GM21576 (cell line): ENCODE results near the gene B4GALNT4.
"Not testable (repeated sequence)": the region's sequence is repeated elsewhere in the genome, so short reads cannot be mapped to it uniquely, and the experiment has no call there.

Source experiments
- ATAC-seq: cut with Tn5 transposase; IDR thresholded peaks from one replicate; pipeline ENCODE4 v1.9.1; 2021; ENCODE audit warnings: mild to moderate bottlenecking, moderate library complexity; ENCODE audit not compliant: unreplicated experiment

B4GALNT4 gene

DNA sequence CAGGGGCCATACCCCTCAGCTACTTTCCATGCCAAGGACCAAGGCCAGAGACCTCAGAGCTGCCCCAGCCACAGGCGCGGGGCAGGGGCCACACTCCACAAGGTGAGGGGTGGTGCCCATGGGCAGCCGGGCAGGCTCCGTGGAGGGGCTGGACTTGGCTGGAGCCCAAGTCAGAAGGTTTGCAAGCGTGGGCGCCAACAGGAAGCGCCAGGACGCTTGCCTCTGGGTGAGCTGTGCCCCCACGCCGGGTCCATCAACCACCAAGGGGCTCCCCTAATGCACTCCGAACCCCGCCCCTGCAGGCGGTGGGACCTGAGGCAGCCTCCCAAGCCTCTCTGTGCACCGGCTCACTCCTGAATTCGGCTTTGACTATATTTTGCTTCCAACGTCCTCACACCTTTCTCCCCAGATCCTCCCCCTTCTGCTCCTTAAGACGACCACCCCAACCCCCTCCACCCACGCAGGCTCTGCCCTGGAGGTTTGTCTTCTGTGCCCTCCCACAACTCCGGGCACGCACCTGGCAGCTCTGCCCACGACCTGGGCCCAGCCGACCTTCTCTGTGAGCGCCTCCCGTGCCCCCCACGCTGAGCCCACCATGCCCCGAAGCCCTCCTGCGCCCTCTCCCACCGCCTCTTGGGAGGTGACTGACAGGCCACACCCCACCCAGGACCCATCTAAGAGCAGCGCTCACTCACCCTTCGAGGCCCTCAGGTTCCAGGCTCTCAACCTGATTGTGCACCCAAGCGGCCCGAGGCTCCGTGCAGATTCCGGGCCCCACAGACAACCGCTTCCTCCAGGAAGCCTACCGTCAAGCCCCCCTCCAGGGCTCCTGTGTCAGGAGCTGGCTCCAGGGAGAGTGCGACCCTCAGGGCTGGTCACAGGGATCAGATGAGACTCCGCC lies 22.1 kb downstream of the B4GALNT4 start:
- ATAC-seq = no peak

GRCh38 chr11:392102-392777 lies 22.9 kb downstream of the B4GALNT4 start:
- ATAC-seq = no peak

GRCh38 chr11:393219-394033 lies 24.1 kb downstream of the B4GALNT4 start:
- ATAC-seq = no peak

- no peak for ATAC-seq
Measured at GRCh38 chr11:394034-394857, 24.9 kb downstream of the B4GALNT4 start, which contains the start of gene PKP3. Gene PKP3, plus strand, starts transcription at chr11:394209. Its CDS starts 84 bp downstream, at chr11:394293.

DNA sequence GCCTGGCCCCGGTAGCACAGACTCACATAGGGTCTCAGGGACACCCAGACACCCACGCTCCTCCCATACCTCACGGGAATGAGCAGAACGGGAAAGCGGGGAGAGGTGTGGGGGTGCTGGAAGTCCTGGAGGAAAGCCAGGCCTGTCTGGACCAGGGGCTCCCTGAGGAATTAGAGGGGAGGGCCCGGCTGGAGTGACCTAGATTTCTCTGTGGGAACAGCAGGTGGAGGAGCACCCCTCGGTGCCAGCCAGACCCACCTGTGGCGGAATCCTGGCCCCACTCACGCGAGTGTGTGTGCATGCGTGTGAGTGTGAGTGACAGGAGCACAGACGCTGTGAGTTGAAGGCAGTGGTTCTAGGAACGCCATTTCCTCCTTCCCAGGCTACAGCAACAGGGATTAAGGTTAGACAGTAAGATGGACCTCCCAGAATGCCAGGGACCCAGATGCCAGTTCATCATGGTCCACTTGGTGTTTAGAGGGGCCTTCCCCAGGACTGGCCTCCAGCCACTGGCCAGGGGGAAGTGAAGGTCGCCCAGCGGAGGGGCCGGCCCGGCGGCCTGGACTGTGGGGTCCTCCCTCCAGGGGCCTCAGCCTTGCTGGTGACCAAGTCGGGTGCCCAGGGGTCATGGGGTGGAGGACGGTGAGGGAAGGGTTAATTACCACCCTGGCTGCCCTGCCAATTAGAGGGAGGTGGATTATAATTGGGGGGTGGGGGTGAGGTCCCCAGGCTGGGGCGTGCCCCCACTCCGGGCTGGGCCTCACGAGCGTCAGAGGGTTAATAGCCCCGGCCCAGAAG lies 25.8 kb downstream of the B4GALNT4 start:
- ATAC-seq = no peak

DNA sequence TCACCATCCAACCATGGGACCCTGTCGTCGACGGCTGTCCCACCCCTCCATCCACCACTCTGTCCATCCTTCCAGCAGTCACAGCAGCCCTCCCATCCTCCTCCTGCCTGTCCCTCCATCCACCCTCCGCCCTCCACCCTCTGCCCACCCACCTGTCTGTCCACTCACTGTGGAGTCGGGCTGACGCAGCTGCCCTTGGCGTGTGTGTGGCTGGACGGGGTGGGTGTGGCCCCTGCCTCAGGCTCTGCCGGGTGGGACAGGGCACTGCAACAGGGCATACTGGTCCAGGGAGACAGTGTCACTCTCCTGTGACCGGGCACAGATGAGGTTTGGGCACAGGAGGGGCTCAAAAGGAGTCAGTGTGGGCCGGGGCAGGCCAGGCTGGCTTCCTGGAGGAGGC lies 26.6 kb downstream of the B4GALNT4 start:
- no peak for ATAC-seq

- no peak for ATAC-seq
Measured at GRCh38 chr11:396511-396947, 27.2 kb downstream of the B4GALNT4 start.

DNA sequence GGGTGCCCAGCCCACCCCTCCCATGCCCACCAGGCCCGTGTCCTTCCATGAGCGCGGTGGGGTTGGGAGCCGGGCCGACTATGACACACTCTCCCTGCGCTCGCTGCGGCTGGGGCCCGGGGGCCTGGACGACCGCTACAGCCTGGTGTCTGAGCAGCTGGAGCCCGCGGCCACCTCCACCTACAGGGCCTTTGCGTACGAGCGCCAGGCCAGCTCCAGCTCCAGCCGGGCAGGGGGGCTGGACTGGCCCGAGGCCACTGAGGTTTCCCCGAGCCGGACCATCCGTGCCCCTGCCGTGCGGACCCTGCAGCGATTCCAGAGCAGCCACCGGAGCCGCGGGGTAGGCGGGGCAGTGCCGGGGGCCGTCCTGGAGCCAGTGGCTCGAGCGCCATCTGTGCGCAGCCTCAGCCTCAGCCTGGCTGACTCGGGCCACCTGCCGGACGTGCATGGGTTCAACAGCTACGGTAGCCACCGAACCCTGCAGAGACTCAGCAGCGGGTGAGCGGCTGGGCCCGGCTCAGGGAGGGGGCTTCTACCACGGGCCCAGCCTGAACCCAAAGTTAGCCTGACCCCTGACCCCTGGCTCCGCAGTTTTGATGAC lies 27.7 kb downstream of the B4GALNT4 start:
- ATAC-seq = no peak

- no peak for ATAC-seq
Measured at GRCh38 chr11:398826-399225, 29.5 kb downstream of the B4GALNT4 start.

DNA sequence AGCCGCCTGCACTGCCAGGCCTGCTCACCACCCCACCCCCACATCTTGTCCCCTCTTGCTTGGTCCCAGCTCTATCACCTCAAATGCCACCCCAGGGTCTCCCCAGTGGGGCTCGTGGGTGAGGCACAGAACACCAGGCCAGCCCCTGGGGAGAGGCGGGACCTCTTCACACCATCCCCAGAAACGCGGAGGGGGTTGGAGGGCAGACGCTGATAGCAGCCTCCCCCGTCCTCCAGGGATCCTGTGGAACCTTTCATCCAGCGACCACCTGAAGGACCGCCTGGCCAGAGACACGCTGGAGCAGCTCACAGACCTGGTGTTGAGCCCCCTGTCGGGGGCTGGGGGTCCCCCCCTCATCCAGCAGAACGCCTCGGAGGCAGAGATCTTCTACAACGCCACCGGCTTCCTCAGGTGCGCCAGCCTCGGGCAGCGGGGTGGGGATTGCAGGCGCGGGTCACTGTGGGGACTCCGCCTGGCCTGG lies 30.5 kb downstream of the B4GALNT4 start:
- ATAC-seq = no peak

- ATAC-seq = no peak
Measured at GRCh38 chr11:400241-400689, 31.0 kb downstream of the B4GALNT4 start.

- ATAC-seq = not testable (repeated sequence)
Measured at GRCh38 chr11:401196-401595, 31.9 kb downstream of the B4GALNT4 start.

- ATAC-seq = no peak
Measured at GRCh38 chr11:403021-403760, 33.9 kb downstream of the B4GALNT4 start.

DNA sequence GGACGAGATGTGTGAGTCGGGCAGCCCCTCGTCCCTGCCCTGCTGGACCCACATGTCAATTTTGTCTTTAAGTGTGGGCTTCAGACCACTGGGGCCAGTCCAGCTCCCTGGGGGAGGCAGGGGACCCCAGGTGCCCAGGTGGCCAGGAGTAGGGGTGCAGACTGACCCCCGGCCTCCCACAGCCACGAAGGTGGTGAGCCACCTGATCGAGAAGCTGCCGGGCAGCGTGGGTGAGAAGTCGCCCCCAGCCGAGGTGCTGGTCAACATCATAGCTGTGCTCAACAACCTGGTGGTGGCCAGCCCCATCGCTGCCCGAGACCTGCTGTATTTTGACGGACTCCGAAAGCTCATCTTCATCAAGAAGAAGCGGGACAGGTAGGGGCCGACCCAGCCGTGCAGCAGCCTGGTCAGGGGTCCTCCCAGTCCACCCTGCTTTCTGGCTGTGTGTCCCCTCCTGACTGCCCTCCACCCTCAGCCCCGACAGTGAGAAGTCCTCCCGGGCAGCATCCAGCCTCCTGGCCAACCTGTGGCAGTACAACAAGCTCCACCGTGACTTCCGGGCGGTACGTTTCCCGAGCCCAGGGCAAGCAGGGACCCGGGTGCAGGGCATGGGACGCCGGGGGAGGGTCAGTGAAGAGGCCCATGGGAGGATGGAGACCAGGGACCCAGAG lies 34.6 kb downstream of the B4GALNT4 start:
- ATAC-seq = no peak

DNA sequence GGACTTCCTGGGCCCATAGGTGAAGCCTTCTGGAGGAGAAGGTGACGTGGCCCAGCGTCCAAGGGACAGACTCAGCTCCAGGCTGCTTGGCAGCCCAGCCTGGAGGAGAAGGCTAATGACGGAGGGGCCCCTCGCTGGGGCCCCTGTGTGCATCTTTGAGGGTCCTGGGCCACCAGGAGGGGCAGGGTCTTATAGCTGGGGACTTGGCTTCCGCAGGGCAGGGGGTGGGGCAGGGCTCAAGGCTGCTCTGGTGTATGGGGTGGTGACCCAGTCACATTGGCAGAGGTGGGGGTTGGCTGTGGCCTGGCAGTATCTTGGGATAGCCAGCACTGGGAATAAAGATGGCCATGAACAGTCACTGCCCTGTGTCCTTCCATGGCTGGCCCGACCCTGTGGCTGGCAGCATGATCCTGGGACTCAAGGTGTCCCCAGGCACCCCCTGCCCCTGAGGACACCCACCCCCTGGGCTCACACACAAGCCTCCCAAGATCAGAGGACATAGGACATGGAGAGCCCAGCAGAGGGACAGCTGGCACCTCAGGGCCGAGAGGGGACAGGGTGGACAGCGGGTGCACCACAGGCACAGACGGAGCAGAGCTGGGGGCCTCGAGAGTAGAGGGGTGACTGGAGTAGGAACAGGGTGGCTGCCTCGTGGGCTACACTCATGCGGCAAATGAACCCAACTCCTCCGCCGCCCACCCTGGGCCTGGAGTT lies 35.4 kb downstream of the B4GALNT4 start:
- ATAC-seq = no peak

DNA sequence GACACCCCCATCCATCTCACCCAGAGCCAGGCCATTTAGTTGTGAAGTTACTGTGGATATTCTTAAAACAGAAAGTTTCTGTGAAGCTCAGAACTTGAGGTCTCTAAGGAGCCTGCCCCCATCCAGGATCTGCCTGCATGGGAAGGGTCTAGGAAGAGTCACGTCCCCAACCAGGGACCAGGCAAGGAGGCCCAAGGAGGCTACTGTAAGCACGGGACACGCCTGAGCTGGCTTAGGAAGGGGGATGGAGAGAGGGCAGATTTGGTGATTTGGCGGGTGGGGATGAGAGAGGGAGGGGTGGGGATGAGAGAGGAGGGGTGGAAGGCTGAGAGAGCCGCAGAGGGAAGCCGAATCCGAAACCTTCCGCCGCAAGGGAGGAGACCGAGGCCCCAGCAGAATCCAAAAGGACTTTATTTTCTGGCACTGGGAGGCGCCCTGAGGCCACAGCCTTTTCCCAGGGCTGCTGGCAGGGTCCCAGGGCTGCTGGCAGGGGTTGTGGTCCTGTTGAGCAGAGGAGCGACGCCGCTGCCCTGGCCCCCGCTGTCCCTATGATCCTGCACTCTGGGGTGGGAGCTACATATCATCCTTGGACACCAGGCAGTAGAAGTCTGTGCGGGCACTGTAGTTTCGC lies 36.1 kb downstream of the B4GALNT4 start:
- ATAC-seq = no peak
